T-helper 1 cell treated with Interleukin-12 subunit alpha and Interleukin-12 subunit beta and Interleukin-4 antibody, amounts not matched to agents 30 ng/mL and 1 ng/mL, for 36 hours (primary cell): ENCODE results near the gene EPS8L2. TPM values are rescaled to one million over a fixed set of nuclear protein-coding genes. Genes with fewer than 3 reads are reported as not detected.
"Not testable (repeated sequence)": the region's sequence is repeated elsewhere in the genome, so short reads cannot be mapped to it uniquely, and the experiment has no call there.

Experiments
- intact Hi-C: fragments of 100-400 bp; cut with micrococcal nuclease; formaldehyde crosslinking; loops from one replicate; pipeline ENCODE4 v1.15.1; 2024
- total RNA-seq: library from RNA; stranded (reverse); gene quantifications from 2 replicates; pipeline ENCODE4 v1.2.3, GENCODE V29; 2022

The EPS8L2 gene
- total RNA-seq, 1 donor from 2014 or later: 11.9 TPM

DNA sequence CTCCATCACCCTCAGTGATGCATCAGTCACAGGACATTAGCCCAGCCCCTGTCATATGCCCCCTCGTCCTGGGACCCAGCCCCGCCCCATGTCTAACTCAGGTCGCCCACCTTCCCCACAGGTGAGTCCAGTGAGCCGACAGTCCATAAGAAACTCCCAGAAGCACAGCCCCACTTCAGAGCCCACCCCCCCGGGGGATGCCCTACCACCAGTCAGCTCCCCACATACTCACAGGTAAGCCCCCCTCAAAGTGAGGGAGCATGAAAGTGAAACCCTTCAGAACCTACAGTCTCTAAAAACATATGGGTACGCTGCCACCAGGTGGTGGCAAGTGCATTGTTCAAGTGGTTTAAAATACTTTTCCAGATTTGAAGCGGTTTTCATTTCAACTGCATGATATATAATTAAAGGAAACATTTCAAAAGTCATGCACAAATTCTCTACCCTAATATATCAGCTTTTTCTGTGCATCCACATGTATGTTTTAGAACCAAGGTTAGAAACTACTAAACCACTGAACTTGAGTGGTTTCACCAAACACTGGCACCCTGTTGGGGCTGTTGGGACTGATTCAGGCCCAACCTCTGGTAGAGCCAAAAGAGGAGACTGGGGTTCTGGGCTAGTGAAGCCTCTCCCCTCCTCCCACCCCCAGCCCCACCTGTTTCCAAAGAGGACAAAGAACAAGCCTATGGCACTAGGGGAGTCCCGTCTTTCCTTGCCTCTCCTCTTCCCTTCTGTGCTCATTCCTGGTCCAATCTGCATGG, 17.3 kb downstream of the EPS8L2 start:
- intact Hi-C loops: loop anchor here (1.0 to 5.0 kb wide), 7 partner anchors 24 to 186 kb away; partner anchors contain the start of genes HRAS, LRRC56 and TALDO1

DNA sequence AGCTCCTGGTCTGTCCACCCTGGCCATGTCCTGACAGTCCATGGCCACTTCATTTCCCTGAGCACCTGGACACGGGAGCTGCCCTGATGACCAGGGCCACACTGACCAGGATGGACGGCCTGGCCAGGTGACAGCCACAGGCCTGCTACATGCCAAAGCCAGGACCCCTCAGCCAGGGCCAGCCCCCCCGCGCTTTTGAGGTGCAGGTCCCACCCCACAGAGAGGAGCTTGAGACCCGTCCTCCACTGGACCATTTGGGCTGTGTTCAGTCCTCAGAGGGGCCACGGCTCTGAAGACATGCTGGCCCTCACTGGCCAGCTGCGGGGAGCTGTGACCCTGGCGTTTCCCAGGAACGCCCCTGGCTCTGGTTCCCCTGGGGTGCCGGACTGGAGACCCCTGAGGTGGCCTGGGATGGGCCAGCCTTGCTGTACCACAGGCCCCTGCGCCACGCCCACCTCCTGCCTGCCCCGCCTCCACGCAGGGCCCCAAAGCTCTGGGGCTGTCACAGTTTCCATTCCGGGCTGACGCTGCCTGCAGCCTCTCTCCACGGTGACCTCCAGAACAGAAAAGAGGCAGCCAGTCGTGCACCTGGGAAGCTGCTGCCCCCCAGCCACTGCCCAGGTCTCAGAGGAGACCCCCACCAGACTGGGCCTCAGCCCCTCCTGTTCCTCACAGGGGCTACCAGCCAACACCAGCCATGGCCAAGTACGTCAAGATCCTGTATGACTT, 18.2 kb downstream of the EPS8L2 start:
- intact Hi-C loops: loop anchor here (5.0 kb wide), 1 partner anchor 187 kb away; the partner anchor contains the start of genes HRAS and LRRC56

DNA sequence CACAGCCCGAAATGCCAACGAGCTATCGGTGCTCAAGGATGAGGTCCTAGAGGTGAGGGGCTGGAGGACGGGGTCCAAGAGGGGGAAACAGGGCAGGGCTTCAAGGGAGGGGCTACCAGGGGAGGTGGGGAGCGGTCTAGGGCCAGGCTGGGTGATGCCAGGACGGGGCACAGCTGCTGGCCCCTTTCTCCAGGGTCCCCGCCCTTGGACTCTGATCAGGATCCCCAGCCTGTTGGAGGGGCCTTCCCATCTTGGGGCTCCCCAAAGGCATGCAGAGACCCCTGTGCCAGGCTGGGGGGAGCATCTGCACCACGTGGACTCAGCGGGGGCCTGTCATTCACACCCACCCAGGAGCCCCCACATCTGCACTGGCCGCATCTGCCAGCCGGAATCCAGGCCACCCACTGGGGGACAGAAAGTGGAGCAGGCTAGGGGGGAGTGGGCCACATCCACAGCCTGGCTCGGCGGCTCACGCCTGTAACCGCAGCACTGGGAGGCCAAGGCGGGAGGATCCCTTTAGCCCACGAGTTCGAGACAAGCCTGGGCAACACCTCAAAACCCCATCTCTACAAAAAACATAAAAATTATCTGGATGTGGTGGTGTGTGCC, 18.9 kb downstream of the EPS8L2 start:
- intact Hi-C loops: loop anchor here (5.0 kb wide), 1 partner anchor 188 kb away; the partner anchor contains the start of genes HRAS and LRRC56

DNA sequence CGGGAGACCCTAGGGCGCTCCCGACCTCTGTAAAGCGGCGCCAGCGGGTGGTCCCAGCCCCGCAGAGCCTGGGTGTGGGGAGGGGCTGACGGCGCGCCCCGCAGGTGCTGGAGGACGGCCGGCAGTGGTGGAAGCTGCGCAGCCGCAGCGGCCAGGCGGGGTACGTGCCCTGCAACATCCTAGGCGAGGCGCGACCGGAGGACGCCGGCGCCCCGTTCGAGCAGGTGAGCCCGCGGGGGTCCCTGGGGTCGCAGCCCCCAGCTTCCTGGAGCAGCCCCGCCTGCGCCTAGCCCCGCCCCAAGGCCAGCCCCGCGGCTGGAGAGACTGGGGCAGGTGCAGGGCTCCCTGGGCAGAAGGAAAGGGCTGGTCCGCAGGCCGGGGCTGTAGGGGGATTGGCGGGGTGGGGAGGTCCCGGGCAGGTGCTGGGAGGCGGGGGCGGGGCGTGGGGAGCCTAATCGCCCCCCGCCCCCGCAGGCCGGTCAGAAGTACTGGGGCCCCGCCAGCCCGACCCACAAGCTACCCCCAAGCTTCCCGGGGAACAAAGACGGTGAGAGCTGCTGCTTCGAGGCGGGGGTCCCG, 19.7 kb downstream of the EPS8L2 start:
- intact Hi-C loops: no loop called here

DNA sequence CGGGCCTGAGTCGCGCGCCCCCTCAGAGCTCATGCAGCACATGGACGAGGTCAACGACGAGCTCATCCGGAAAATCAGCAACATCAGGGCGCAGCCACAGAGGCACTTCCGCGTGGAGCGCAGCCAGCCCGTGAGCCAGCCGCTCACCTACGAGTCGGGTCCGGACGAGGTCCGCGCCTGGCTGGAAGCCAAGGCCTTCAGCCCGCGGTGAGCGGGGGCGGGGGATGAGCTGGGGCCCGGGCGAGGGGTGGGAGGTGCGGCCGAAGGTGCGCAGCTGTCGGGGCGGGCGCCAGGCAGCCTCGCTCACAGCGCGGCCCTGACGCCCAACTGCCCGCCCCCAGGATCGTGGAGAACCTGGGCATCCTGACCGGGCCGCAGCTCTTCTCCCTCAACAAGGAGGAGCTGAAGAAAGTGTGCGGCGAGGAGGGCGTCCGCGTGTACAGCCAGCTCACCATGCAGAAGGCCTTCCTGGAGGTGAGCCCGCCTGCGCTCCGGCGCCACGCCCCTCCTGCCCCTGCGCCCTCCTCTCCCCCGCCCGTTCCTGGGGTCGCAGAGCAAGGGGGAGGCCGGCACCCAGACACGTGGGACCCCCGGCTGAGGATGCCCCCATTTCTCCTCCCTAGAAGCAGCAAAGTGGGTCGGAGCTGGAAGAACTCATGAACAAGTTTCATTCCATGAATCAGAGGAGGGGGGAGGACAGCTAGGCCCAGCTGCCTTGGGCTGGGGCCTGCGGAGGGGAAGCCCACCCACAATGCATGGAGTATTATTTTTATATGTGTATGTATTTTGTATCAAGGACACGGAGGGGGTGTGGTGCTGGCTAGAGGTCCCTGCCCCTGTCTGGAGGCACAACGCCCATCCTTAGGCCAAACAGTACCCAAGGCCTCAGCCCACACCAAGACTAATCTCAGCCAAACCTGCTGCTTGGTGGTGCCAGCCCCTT, 20.5 kb downstream of the EPS8L2 start:
- intact Hi-C loops: no loop called here

DNA sequence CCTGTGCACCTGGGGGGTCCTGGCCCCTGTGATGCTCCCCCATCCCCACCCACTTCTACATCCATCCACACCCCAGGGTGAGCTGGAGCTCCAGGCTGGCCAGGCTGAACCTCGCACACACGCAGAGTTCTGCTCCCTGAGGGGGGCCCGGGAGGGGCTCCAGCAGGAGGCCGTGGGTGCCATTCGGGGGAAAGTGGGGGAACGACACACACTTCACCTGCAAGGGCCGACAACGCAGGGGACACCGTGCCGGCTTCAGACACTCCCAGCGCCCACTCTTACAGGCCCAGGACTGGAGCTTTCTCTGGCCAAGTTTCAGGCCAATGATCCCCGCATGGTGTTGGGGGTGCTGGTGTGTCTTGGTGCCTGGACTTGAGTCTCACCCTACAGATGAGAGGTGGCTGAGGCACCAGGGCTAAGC, 21.3 kb downstream of the EPS8L2 start:
- intact Hi-C loops: no loop called here

DNA sequence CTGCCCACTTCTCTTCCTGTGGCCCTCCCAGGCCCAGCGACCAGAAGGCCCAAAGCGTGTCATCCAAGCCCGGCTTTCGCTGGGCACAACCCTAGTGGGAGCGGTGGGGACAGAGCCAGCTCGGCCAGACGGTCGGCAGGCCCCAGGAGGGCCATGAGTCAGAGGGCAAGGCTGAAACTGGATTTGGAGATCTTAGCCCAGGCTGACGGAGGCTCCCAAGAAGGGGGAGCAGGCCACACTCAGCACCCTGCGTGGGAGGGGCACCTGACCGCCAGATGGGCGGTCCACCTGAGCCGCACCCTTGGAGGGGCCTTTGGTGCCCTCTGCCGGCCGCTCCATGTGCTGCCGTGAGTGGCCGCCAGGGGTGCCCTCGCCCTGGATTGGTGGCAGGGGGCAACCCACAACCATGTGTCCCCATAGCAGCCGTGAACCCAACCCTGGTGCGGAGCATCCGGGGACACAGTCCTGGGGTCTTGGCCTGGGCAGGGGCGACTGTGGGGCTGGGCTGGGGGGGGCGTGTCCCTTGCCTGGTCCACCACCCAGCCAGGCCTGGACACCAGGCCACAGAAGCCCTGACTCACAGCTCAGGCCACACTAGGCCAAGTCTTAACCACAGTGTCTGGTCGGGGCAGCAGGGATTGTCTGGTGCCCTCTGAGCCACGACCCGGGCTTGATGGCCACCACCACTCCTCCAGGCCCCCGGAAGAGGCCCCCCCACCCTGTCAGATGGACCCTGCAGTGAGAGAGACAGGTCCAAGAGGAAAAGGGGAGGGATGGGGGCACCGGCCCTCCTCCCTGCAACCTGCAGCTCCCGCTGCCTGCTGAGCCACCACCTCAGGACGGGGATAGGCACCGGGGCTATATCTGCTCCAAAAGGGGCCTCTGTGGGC, 22.1 kb downstream of the EPS8L2 start:
- intact Hi-C loops: loop anchor here (2.0 kb wide), 1 partner anchor 69 kb away; no protein-coding TSS in a partner anchor

DNA sequence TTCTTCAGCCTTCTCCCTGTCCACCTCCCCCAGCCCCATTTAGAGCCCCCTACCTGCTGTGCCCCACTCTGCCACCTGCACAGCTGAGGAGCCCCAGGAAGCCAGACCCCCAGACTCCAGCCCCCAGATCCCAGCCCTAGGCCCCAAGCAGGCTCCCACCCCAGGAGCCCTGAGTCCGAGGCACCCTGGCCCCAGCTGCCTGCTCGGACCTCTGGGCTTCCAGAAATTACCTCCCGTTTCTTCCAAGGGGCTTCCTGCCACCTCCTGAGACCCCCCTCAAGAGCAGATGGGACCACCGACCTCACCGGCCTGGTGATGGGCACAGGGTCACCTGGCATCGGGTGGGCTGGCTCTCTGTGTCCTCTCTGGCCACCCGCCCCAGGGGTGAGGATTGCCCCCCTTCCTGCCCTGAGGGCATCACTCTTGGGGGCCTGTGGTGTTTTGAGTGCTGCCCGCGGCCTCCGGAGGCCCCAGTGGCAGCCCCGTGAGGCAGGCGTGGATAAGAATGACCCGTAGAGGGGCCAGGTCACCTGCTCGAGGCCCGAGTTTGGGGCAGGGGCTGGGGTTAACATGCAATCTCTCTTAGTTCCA, 23.0 kb downstream of the EPS8L2 start:
- intact Hi-C loops: loop anchor here (2.0 kb wide), 1 partner anchor 68 kb away; no protein-coding TSS in a partner anchor

DNA sequence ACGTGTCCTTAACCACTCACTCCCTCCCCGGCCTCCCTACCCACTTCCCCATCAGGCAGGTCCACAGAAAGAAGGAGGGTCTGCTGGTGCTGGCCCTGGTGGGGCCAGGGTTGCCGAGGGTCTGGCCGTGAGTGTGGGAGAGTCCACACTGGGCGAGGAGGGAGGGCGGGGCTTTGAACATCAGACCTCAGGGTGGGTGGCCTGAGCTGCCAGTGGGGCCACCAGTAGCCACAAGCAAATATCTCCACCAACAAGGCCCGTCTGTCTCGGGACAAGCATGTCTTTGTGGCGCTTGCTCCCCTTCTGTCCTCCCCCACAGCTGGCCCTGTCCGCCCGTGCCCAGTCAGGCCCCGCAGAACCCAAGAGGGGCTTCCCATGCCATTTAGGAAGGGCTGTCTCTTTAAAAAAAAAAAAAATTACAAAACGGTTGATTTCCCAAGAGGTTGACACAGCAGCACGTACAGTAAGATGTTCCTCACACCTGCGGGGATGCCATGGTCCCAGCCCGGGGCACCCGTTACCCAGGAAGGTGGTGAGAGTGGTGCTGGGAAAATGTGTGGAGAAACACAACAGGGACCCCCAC, 23.6 kb downstream of the EPS8L2 start:
- intact Hi-C loops: loop anchor here (2.0 kb wide), 1 partner anchor 67 kb away; no protein-coding TSS in a partner anchor

DNA sequence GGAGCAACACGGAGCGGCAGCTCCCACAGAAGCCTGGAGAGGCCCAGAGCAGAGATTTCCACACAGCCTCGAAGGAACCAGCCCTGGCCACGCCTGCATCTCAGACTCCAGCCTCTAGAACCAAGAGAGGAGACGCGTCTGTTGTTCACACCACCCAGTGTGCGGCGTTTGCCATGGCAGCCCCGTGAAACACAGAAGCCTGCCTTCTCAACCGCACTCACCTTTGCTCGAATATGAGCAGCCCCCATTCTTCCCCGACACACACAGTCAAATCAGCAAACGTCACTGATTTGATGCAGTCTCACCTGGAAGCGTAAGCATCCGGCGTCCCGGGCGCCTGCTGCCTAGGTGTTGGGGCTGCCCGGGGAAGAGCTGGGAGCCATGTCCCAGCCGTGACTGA, 27.0 kb downstream of the EPS8L2 start:
- intact Hi-C loops: no loop called here

DNA sequence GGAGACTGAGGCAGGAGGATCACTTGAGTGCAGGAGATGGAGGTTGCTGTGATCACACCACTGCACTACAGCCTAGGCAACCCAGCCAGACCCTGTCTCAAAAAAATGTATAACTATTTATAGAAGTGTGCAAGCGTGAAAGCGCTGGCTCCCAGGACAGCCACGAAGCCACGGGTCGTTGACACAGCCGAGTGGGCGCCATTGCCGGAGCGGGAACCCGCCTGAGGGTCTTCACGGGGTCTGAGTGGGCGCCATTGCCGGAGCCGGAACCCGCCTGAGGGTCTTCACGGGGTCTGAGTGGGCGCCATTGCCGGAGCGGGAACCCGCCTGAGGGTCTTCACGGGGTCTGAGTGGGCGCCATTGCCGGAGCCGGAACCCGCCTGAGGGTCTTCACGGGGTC, 28.5 kb downstream of the EPS8L2 start:
- intact Hi-C loops: not testable (repeated sequence)

DNA sequence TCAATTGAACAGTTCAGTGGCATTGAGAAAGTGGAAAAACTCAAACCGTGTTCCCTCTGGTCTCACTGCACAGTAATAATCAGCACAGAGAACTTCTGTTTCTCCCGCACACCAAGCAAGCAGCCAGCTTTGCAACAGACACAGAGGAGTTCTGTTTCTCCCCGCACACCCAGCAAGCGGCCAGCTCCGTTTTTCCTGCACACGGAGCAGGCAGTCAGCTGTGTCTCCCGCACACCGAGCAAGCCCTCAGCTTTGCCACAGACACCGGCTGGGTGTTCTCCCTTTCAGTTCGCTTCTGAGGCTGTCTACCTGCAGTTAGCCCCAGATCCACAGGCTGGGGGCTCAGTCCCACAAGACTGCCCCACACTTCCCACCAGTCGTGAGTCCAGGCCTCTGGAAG, 31.3 kb downstream of the EPS8L2 start:
- intact Hi-C loops: no loop called here

DNA sequence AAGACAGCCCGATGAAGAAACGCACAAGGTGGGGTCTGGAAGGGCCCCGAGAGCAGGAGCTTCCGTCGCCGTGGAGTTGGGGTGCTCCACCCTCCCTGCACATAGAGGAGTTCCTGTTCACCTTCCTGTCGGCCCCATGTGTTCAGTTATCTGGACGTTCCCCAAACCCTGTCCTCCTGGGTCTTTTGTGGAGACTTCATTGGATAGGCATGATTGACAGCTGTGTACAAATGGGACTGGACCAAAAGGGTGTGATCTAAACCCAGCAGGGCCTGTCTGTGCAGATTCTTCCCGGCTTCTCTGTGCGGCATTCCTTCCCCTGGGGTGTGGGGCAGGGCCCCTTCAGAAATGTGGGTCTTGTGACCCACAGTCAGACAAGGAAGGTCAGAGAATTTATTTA, 31.9 kb downstream of the EPS8L2 start:
- intact Hi-C loops: not testable (repeated sequence)

DNA sequence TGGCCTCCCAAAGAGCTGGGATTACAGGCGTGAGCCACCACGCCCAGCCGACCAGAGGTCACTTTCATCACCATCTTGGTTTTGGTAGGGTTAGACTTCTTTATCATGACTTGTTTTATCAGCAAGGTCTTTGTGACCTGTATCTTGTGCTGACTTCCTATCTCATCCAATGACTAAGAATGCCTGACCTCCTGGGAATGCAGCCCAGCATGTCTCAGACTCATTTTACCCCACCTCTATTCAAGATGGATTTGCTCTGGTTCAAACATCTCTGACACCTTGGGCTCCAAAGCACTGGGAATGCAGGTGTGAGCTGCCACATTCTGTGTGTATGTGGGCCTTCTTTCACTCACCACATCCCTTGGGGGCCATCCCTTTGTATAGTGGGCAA, 36.1 kb downstream of the EPS8L2 start:
- intact Hi-C loops: no loop called here

DNA sequence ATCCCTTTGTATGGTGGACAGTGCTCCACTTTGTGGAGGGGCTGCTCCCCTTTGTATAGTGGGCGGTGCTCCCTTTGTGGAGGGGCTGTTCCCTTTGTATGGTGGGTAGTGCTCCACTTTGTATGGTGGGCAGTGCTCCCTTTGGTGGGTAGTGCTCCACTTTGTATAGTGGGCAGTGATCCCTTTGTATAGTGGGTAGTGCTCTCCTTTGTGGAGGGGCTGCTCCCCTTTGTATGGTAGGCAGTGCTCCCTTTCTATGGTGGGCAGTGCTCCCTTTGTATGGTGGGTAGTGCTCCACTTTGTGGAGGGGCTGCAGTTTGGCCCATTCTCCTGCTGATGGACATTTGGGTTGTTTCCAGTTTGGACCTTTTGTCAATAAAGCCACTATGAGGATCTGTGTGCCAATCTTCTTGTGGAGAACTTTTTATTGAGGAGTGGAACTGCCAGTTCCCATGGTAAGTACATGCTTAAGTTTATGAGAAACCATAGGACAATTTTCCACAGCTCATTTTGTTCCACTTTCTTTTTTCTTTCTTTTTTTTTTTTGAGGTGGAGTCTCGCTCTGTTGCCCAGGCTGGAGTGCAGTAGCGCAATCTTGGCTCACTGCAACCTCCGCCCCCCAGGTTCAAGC, 36.7 kb downstream of the EPS8L2 start:
- intact Hi-C loops: no loop called here

DNA sequence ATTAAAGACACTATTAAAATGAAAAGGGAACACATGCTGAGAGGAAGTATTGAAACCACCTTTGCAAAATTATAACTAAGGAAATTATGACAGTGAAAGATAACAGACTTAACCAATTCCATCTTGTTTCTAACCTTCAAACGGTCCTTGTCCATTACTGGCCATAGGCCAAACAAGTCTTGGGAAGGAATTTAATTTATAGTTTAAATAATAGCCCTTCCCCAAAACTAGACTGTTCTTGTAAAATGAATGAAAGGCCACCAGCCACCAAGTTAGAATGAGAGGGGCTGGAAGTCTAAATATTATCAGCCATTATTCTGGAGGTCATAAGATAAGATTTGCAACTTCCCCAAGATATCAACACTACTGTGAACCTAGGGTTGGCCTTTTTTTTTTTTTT, 39.4 kb downstream of the EPS8L2 start:
- intact Hi-C loops: loop anchor here (5.0 kb wide), 1 partner anchor 508 kb away; the partner anchor contains the start of genes PSMD13 and SIRT3

DNA sequence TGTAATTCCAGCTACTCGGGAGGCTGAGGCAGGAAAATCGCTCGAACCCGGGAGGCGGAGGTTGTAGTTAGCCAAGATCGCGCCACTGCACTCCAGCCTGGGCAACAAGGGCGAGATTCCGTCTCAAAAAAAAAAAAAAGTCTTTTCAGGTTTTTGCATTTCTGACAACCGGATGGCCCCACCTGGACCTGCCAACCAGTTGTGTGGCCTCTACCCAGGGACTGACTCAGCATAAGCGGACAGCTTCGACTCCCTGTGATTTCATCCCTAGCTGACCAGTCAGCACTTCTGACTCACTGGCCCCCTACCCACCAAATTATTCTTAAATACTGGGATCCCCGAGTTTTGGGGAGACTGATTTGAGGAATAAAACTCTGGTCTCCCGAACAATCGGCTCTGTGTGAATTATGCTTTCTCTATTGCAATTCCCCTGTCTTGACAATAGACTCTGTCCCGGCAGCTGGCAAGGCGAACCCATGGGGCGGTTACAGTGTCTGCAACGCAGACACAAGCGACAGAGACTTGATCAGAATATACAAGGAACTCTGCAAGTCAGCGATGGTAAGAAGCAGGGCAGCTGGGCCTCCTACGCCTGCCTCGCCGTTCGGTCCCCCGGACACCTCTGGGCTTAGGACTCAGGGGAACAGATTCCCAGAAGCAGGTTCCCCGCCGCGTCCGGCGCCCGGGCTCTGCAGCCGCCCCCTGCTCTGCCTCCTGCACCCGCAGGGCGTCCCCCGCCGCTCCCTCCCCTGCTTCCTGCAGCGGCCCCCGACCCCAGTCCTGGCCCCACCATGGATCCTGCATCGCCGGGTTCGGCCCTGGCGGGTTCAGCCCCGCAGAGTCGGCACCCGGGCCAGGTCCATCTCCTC, 40.5 kb downstream of the EPS8L2 start:
- intact Hi-C loops: loop anchor here (1.0 to 5.0 kb wide), 8 partner anchors 23 to 509 kb away; partner anchors contain the start of genes DEAF1, HRAS, IRF7 and LMNTD2
